IPS-18a (cell line): ENCODE data around the gene USP35.

ENCODE experiments used
- H3K27ac ChIP-seq: one replicate; pipeline ENCODE4 v1.5.1; 2013; ENCODE audit warnings: low read length
- H3K27me3 ChIP-seq: one replicate; pipeline ENCODE4 v1.6.1; 2013; ENCODE audit warnings: mild to moderate bottlenecking, low read length; ENCODE audit not compliant: control insufficient read depth, insufficient read depth
- H3K36me3 ChIP-seq: one replicate; pipeline ENCODE4 v1.6.1; 2013; ENCODE audit warnings: low read depth, low read length; ENCODE audit not compliant: control insufficient read depth
- H3K4me1 ChIP-seq: one replicate; pipeline ENCODE4 v1.6.1; 2013; ENCODE audit warnings: low read depth, low read length; ENCODE audit not compliant: control insufficient read depth
- H3K4me3 ChIP-seq: one replicate; pipeline ENCODE4 v1.5.1; 2013; ENCODE audit warnings: low read length
- H3K9ac ChIP-seq: one replicate; pipeline ENCODE4 v1.6.1; 2013; ENCODE audit warnings: mild to moderate bottlenecking, low read length, moderate library complexity
- H3K9me3 ChIP-seq: one replicate; pipeline ENCODE4 v1.6.1; 2013; ENCODE audit warnings: low read depth, low read length; ENCODE audit not compliant: control insufficient read depth

Gene USP35

DNA sequence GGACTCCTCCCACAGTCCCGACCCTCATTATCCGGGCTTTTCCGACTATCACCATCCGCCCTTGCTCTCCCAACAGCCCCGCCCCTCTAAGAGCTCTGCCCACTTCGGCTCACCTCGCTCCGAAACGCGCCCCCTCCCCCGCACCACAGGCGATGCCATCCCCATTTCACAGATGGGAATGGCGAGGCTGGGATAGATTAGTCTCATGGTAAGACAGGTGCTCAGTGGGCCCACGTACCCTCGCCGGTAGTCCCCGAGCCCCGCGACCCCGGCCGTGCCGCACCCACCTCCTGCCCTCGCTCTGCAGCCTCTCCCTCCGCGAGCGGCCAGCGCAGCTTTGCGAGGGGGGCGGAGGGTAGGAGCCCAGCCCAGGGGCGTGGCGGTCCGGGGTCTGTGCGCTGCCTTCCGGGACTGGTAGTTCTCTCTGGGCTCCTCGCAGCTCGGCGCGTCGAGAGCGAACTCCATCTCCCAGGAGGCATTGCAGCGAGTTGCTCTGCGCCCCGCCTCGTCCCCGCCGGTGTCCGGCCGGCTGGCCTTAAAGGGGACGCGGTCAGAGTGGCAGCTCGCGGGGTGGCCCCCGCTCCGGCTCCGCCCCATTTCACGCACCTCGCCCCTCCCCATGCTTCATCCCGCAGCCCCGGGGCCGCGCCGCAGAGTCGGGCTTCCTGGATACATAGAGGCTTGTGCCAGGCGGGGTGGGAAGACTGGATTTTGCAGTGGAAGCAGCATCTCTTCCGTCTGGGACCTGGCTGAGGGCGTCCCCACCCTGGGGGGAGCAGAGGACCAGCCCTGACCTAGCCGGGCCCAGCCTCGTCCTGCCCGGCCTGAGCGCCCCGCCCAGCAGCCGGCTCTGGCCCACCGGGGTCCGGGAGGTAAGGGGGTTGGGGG is at the start of gene USP35, which contains the start of gene KCTD21:
USP35 (plus strand) TSS at position 634 of the 888 bp plus-strand sequence. CDS start 7,327 bp downstream, outside the sequence.
KCTD21 (minus strand) TSS at position 341 of the 888 bp plus-strand sequence. CDS start 14,072 bp downstream, outside the sequence.
- no peak within 1 kb of the TSS for H3K27ac ChIP-seq
- no peaks in the 10 kb centered on the region for H3K9me3 ChIP-seq
- peak within 1 kb of the TSS; percentile 90 for H3K4me3 ChIP-seq
- no peaks in the 10 kb centered on the region for H3K27me3 ChIP-seq
- H3K4me1 ChIP-seq: peaks cover 4% of the 10 kb centered on the region
- no peaks in the 10 kb centered on the region for H3K36me3 ChIP-seq
- H3K9ac ChIP-seq: peak within 1 kb of the TSS; percentile 38

DNA sequence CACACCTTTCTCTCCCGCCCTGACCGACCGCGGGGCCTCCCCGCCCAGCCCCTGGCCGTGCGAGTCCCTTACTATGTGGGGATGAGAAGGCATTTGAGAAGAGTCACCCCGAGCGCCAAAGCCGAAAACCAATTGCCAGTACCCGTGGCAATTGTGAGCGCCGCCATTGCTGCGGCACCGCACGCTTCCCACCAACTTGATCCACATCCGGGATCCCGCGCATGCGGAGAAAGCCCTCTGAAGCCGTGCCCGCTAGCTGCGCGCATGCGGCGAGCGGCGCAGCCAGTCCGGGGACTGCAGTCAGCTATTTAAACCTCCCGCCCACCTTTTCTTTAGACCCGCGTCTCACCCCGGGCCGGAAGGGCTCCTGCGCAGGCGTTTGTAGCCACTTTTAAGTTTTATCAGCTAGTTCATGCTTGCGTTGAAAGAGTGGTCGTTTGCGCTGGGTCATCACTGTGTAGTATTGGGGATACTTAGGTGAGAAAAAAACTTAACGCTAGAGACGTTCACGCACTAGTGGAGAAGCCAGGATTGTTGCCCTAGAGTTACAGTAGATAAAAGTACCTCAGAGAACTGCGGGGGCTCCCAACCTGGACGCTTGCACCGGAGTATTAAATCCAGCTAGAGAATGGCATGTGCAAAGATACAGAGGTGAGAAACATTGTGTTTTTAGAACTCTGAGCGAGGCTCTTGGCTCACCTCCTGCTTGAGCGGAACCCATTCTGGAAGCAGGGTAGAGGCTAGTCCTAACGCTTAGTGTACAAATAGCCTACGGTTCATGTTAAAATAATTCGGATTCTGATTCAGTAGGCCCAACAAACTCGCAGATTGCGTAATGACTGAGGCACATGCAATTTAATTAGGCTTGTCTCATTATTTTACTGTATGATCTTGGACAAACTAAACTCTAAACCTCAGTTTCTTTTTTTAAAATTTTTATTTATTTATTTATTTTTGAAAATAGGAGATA is 49.0 kb upstream of the USP35 start, which contains the start of gene ALG8:
ALG8 (minus strand) TSS at position 205 of the 970 bp plus-strand sequence; CDS start at position 167, 38 bp downstream.
- Histone ChIP-seq H3K36me3 (peaks cover 13% of the 10 kb centered on the region), H3K4me1 (peaks cover 3% of the 10 kb centered on the region), H3K27ac (peak within 1 kb of the TSS; percentile 83), H3K4me3 (peak within 1 kb of the TSS; percentile 94), H3K27me3 (no peaks in the 10 kb centered on the region), H3K9me3 (no peaks in the 10 kb centered on the region), H3K9ac (peak within 1 kb of the TSS; percentile 97)

GRCh38 chr11:78140392-78141077 is 48.2 kb upstream of the USP35 start:
- Histone ChIP-seq H3K27ac (no peak overlapping the region), H3K9me3 (no peaks in the 10 kb centered on the region), H3K9ac (peak overlapping the region; percentile 97), H3K4me3 (peak overlapping the region; percentile 94), H3K4me1 (peaks cover 3% of the 10 kb centered on the region), H3K27me3 (no peaks in the 10 kb centered on the region), H3K36me3 (peaks cover 13% of the 10 kb centered on the region)

DNA sequence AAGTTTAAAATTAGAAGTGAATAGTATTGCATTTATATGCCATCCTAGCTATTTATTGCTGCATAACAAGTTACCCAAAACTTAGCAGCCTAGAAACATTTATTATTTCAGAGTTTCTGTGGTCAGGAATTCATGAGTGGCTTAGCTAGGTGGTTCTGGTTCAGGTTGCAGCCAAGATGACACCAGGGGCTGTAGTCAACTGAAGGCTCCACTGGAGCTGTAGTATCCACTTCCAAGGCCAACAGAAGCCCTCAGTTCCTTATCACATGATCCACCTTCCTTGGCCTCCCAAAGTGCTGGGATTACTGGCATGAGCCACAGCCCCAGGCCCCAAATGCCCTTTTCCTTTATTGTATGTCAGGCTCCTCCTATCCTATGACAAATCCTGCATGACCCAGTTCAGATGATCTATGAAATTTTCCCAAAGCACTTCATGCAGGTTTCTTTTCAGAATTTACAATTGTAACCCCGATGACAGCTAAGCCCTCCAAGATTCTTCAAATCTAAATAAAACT is 43.2 kb upstream of the USP35 start:
- Histone ChIP-seq H3K27ac (no peak overlapping the region), H3K9me3 (no peaks in the 10 kb centered on the region), H3K36me3 (no peaks in the 10 kb centered on the region), H3K27me3 (no peaks in the 10 kb centered on the region), H3K9ac (no peak overlapping the region), H3K4me3 (no peak overlapping the region), H3K4me1 (peaks cover 6% of the 10 kb centered on the region)

- Histone ChIP-seq H3K4me3 (no peak overlapping the region), H3K27me3 (no peaks in the 10 kb centered on the region), H3K27ac (no peak overlapping the region), H3K4me1 (peaks cover 3% of the 10 kb centered on the region), H3K9me3 (no peaks in the 10 kb centered on the region), H3K9ac (no peak overlapping the region), H3K36me3 (peaks cover 4% of the 10 kb centered on the region)
Measured at GRCh38 chr11:78147807-78148206, 40.9 kb upstream of the USP35 start.

DNA sequence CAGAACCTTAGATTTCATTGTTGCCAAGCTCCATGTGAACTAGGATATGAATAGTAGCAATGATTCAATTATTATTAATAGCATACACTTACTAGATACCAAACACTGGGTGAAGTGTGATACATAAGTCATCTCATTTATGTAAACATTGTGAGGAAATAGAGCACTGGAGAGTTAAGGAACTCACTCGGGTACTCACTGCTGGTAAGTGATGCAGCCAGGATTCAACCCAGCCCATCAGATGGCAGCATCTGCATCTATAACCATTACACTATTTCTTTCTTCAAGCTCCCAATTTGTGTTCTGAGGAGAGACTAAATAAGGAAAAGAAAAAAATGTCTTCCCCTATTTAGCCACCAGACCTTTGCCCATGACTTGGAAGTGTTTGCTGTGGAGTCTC is 39.1 kb upstream of the USP35 start:
- Histone ChIP-seq H3K4me1 (peaks cover 3% of the 10 kb centered on the region), H3K4me3 (no peak overlapping the region), H3K9ac (no peak overlapping the region), H3K27ac (no peak overlapping the region), H3K36me3 (peaks cover 4% of the 10 kb centered on the region), H3K27me3 (no peaks in the 10 kb centered on the region), H3K9me3 (no peaks in the 10 kb centered on the region)

DNA sequence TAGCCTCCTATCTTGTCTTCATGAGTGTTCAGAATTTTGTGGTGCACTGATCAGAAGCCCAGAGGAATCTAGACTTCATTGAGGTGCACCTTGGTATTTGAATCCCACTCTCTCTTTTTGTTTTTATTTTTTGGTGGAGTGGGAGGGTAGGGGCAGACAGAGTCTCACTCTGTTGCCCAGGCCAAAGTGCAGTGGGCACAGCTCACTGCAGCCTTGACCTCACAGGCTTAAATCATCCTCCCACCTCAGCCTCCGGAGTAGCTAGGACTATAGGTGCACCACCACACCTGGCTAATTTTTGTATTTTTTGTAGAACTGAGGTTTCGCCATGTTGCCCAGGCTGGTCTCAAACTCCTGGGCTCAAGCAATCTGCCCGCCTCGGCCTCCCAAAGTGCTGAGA is 38.4 kb upstream of the USP35 start:
- Histone ChIP-seq H3K36me3 (peaks cover 4% of the 10 kb centered on the region), H3K4me1 (peaks cover 3% of the 10 kb centered on the region), H3K27ac (no peak overlapping the region), H3K27me3 (no peaks in the 10 kb centered on the region), H3K9me3 (no peaks in the 10 kb centered on the region), H3K4me3 (no peak overlapping the region), H3K9ac (no peak overlapping the region)

GRCh38 chr11:78150754-78151153 is 38.0 kb upstream of the USP35 start:
- Histone ChIP-seq H3K9ac (no peak overlapping the region), H3K4me1 (peaks cover 3% of the 10 kb centered on the region), H3K9me3 (no peaks in the 10 kb centered on the region), H3K27me3 (no peaks in the 10 kb centered on the region), H3K27ac (no peak overlapping the region), H3K36me3 (peaks cover 4% of the 10 kb centered on the region), H3K4me3 (no peak overlapping the region)

GRCh38 chr11:78151804-78152203 is 36.9 kb upstream of the USP35 start:
- Histone ChIP-seq H3K27me3 (no peaks in the 10 kb centered on the region), H3K4me3 (no peak overlapping the region), H3K9ac (no peak overlapping the region), H3K9me3 (no peaks in the 10 kb centered on the region), H3K36me3 (peaks cover 4% of the 10 kb centered on the region), H3K4me1 (peaks cover 3% of the 10 kb centered on the region), H3K27ac (no peak overlapping the region)

- Histone ChIP-seq H3K4me3 (no peak overlapping the region), H3K4me1 (no peaks in the 10 kb centered on the region), H3K27me3 (no peaks in the 10 kb centered on the region), H3K9ac (no peak overlapping the region), H3K9me3 (no peaks in the 10 kb centered on the region), H3K27ac (no peak overlapping the region), H3K36me3 (peaks cover 4% of the 10 kb centered on the region)
Measured at GRCh38 chr11:78156127-78156844, 32.4 kb upstream of the USP35 start.
